AG04450 (cell line): ENCODE measurements around the gene HNRNPH1. TPM values are rescaled to one million over a fixed set of nuclear protein-coding genes. Genes with fewer than 3 reads are reported as not detected.

Experiments
- CTCF ChIA-PET: fragments of 300-600, 350-600 bp; formaldehyde crosslinking; extraction: SDS; loops from one replicate; lab custom pipeline; 2022; ENCODE audit warnings: antibody characterized with exemption, inconsistent platforms; lab: Charles Lee
- POLR2A ChIA-PET: fragments of 350-600 bp; formaldehyde crosslinking; extraction: SDS; loops from one replicate; lab custom pipeline; 2021; ENCODE audit warnings: antibody characterized with exemption, inconsistent platforms; lab: Yijun Ruan, JAX
- DNase-seq: peaks from one replicate; pipeline ENCODE4 v3.0.0-alpha.2; 2011; ENCODE audit warnings: low read depth, low spot score
- H3K27ac ChIP-seq: one replicate; pipeline ENCODE4 v1.5.1; 2012; ENCODE audit warnings: low read depth, low read length, control low read depth
- H3K27me3 ChIP-seq: one replicate; pipeline ENCODE4 v1.6.0; 2012; ENCODE audit warnings: low read length; ENCODE audit not compliant: control insufficient read depth, insufficient read depth
- H3K4me3 ChIP-seq: 2 replicates; pipeline ENCODE4 v1.5.1; 2011; ENCODE audit warnings: mild to moderate bottlenecking, low read depth, low read length, control low read depth
- H3K9me3 ChIP-seq: 2 replicates; pipeline ENCODE4 v1.5.1; 2012; ENCODE audit warnings: low read length; ENCODE audit not compliant: control insufficient read depth, insufficient read depth
- CTCF ChIP-seq: IDR thresholded peaks from 2 replicates; pipeline ENCODE4 v1.5.1; 2011; ENCODE audit warnings: low read depth, low read length, control low read depth, inconsistent platforms
- polyA plus RNA-seq: library from polyadenylated mRNA; depleted of rRNA; stranded (reverse); fragments of >200 nt; gene quantifications from 2 replicates; pipeline ENCODE4 v1.2.3, GENCODE V29; 2011

Gene HNRNPH1
- polyA plus RNA-seq, 1 experiment: 383 TPM

- no peak for DNase-seq
- TF ChIP-seq CTCF: no peak
- POLR2A ChIA-PET: interaction anchor here (1.2 to 4.0 kb wide), 2 partner anchors 14 to 18 kb away, joined by 3 to 35 read pairs; partner anchors contain the start of gene HNRNPH1
- CTCF ChIA-PET: interaction anchor here (1.1 kb wide), 1 partner anchor 9 kb away, joined by 3 read pairs; no protein-coding TSS in a partner anchor
- Histone ChIP-seq H3K4me3 (no peak overlapping the region), H3K27me3 (no peaks in the 10 kb centered on the region), H3K27ac (peak overlapping the region; percentile 40), H3K9me3 (no peaks in the 10 kb centered on the region)
These were observed 18.2 kb downstream of the HNRNPH1 start for GRCh38 chr5:179605026-179605833.

- Histone ChIP-seq H3K27me3 (no peaks in the 10 kb centered on the region), H3K27ac (no peak overlapping the region), H3K4me3 (no peak overlapping the region), H3K9me3 (no peaks in the 10 kb centered on the region)
- no peak for DNase-seq
- TF ChIP-seq CTCF: no peak
- CTCF ChIA-PET: no interaction called here
- POLR2A ChIA-PET: interaction anchor here (2.5 kb wide), 1 partner anchor 21 kb away, joined by 7 read pairs; the partner anchor contains the start of gene HNRNPH1
These were observed 20.2 kb downstream of the HNRNPH1 start for GRCh38 chr5:179603308-179603707.

GRCh38 chr5:179601871-179602625 lies 21.4 kb downstream of the HNRNPH1 start:
- ChIA-PET CTCF (interaction anchor here (0.6 kb wide), 1 partner anchor 15 kb away, joined by 4 read pairs; no protein-coding TSS in a partner anchor), POLR2A (interaction anchor here (0.6 to 2.5 kb wide), 2 partner anchors 22 to 129 kb away, joined by 4 to 7 read pairs; partner anchors contain the start of gene HNRNPH1)
- H3K4me3 ChIP-seq: no peak overlapping the region
- H3K9me3 ChIP-seq: no peaks in the 10 kb centered on the region
- no peak overlapping the region for H3K27ac ChIP-seq
- H3K27me3 ChIP-seq: no peaks in the 10 kb centered on the region
- TF ChIP-seq CTCF: no peak
- no peak for DNase-seq

GRCh38 chr5:179599973-179600372 lies 23.5 kb downstream of the HNRNPH1 start:
- no peaks in the 10 kb centered on the region for H3K27me3 ChIP-seq
- no peak overlapping the region for H3K27ac ChIP-seq
- no peak for TF ChIP-seq CTCF
- DNase-seq: no peak
- ChIA-PET CTCF (no interaction called here), POLR2A (no interaction called here)
- no peak overlapping the region for H3K4me3 ChIP-seq
- H3K9me3 ChIP-seq: peaks cover 2% of the 10 kb centered on the region; the same call in 1 of the 2 replicates
